Measurements from ENCODE around the gene CALML3. TPM values are rescaled to one million over a fixed set of nuclear protein-coding genes. Genes with fewer than 3 reads are reported as not detected.
A peak's percentile ranks its signal among the peaks of the same experiment; 100 is the strongest.

CALML3 gene
- total RNA-seq, 1 experiment from 2014 or later = not detected

DNA sequence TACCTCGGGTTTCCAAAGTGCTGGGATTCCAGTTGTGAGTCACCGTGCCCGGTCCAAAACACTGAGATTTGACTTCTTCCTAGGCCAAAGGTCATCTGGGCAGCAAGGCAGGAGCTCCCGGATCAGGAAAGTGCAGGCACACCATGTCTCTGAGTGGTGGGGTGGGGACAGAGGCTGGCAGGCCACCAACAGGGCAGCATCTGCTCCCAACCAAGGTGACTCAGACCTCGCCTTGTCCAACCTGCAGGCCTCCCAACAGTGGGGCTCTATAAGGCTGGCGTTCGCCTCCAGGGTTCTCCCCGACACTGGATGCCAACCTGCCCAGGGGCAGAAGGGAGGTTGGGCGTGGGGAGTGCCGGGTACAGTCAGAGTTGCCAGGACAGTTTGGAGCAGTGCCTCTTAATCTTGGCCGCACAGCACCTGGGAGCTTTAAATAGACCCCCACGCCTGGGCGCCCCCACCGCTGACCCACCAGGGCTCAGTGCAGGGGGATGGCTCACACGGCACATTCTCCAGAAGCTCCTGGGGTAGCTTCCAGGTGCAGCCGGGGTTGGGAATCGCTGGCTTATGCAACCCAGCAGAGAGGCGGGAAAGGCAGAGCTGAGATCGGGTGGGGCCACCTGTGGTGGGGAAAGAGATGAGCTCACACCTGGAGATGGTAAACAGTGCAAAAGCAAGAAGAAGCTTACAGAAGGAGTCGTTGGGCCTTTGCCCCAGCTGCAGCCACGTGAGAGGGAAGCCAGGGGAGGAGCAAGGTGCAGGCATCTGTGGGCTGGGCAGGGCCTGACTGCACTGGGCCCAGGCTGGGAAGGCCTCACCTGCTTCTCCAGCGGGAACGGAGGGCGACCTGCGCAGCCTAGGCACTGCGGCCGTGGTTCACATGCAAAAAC is 36.2 kb upstream of the CALML3 start:
- POLR2A ChIA-PET (ENCODE audit: unreplicated experiment) = interaction anchor here (0.5 to 1.1 kb wide), 4 partner anchors 13 to 282 kb away, joined by 3 to 6 read pairs (median 4); no protein-coding TSS in a partner anchor
- Histone ChIP-seq H3K27me3 (ENCODE audit: low read length) (no peaks in the 10 kb centered on the region), H3K27ac (ENCODE audit: low read length) (peak overlapping the region; percentile 96), H3K9me3 (ENCODE audit: low read length) (no peaks in the 10 kb centered on the region), H4K20me1 (ENCODE audit: low read length) (no peaks in the 10 kb centered on the region), H3F3A (ENCODE audit: low read length, unreplicated experiment) (no peaks in the 10 kb centered on the region), H3K4me3 (ENCODE audit: low read length) (peak overlapping the region; percentile 24; the same call in 1 of the 2 replicates), H3K79me2 (ENCODE audit: low read length) (no peaks in the 10 kb centered on the region), H3K9ac (ENCODE audit: low read length) (peak overlapping the region; percentile 66), H2AFZ (ENCODE audit: low read length) (no peak overlapping the region), H3K4me2 (ENCODE audit: low read length) (peak overlapping the region; percentile 77), H3K9me2 (replicated peaks; ENCODE audit: low read length) (no peaks in the 10 kb centered on the region), H3K36me3 (ENCODE audit: low read depth, low read length) (no peaks in the 10 kb centered on the region), H3K4me1 (ENCODE audit: insufficient read depth, low read length) (peaks cover 17% of the 10 kb centered on the region)
- DNase-seq (peak; percentile 80), ATAC-seq (peak; percentile 81)
- TSS peak; percentile 31 for BruUV-seq (replicated peaks)
- TF ChIP-seq, protein P1, sequence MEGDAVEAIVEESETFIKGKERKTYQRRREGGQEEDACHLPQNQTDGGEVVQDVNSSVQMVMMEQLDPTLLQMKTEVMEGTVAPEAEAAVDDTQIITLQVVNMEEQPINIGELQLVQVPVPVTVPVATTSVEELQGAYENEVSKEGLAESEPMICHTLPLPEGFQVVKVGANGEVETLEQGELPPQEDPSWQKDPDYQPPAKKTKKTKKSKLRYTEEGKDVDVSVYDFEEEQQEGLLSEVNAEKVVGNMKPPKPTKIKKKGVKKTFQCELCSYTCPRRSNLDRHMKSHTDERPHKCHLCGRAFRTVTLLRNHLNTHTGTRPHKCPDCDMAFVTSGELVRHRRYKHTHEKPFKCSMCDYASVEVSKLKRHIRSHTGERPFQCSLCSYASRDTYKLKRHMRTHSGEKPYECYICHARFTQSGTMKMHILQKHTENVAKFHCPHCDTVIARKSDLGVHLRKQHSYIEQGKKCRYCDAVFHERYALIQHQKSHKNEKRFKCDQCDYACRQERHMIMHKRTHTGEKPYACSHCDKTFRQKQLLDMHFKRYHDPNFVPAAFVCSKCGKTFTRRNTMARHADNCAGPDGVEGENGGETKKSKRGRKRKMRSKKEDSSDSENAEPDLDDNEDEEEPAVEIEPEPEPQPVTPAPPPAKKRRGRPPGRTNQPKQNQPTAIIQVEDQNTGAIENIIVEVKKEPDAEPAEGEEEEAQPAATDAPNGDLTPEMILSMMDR (conservative IDR thresholded peaks at IDR 0.05; ENCODE audit: low read depth, low read length) = no peak
- TF ChIP-seq EZH2 (IDR thresholded peaks at IDR 0.05; ENCODE audit: low read length, unreplicated experiment) (no peak), EZH2phosphoT487 (IDR thresholded peaks at IDR 0.05; ENCODE audit: borderline replicate concordance, low read length) (no peak)
- CTCF ChIA-PET = no interaction called here
- intact Hi-C loops (cut with micrococcal nuclease) = no loop called here

DNA sequence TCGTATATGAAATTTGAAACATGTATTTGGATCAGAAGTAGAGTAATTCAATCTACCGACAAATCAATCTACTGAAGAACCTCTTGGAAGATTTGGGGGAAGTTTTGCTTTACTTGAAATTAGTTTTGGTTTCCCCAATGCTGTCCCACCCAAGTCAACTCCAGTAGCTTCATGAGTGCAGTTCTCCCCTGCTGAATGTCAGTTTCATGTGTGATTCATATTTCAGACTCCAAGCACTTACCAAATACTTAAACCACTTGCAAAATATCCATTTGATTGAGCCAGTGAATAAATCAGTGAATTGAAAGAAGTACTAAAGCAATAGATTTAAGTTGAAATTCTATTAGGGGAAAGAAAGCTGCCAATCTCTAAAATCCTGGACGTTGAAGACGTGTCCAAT is 34.7 kb upstream of the CALML3 start:
- H2AFZ ChIP-seq (ENCODE audit: low read length) = no peak overlapping the region
- no peaks in the 10 kb centered on the region for H3K79me2 ChIP-seq (ENCODE audit: low read length)
- no peaks in the 10 kb centered on the region for H3K9me2 ChIP-seq (replicated peaks; ENCODE audit: low read length)
- ChIA-PET CTCF (no interaction called here), POLR2A (ENCODE audit: unreplicated experiment) (no interaction called here)
- no peak overlapping the region for H3K9ac ChIP-seq (ENCODE audit: low read length)
- intact Hi-C loops (cut with micrococcal nuclease) = no loop called here
- H3K36me3 ChIP-seq (ENCODE audit: low read depth, low read length) = no peaks in the 10 kb centered on the region
- no peak overlapping the region for H3K27ac ChIP-seq (ENCODE audit: low read length)
- no peak for DNase-seq
- H3K4me1 ChIP-seq (ENCODE audit: insufficient read depth, low read length) = peaks cover 23% of the 10 kb centered on the region
- no peaks in the 10 kb centered on the region for H3K27me3 ChIP-seq (ENCODE audit: low read length)
- H3K4me3 ChIP-seq (ENCODE audit: low read length) = no peak overlapping the region
- TF ChIP-seq EZH2 (IDR thresholded peaks at IDR 0.05; ENCODE audit: low read length, unreplicated experiment) (no peak), EZH2phosphoT487 (IDR thresholded peaks at IDR 0.05; ENCODE audit: borderline replicate concordance, low read length) (no peak)
- TF ChIP-seq, protein P1 (conservative IDR thresholded peaks at IDR 0.05; ENCODE audit: low read depth, low read length) = no peak
- H3F3A ChIP-seq (ENCODE audit: low read length, unreplicated experiment) = no peaks in the 10 kb centered on the region
- H3K9me3 ChIP-seq (ENCODE audit: low read length) = no peaks in the 10 kb centered on the region
- H4K20me1 ChIP-seq (ENCODE audit: low read length) = no peaks in the 10 kb centered on the region
- no peak for ATAC-seq
- no TSS peak for BruUV-seq (replicated peaks)
- H3K4me2 ChIP-seq (ENCODE audit: low read length) = no peak overlapping the region

Data from PC-3 (cell line).